PC-9 (cell line): ENCODE results near the gene ELANE.

Experiments
- CTCF ChIP-seq: fragments of 200-600 bp; sonication (generic); conservative IDR thresholded peaks from 2 replicates; pipeline ENCODE4 v1.6.1; 2017; ENCODE audit warnings: mixed run types, antibody characterized with exemption, mild to moderate bottlenecking, moderate library complexity
- EZH2 ChIP-seq: fragments of 200-600 bp; sonication (generic); IDR thresholded peaks from 2 replicates; pipeline ENCODE4 v1.8.0; 2017; ENCODE audit warnings: antibody characterized with exemption, low read depth

GRCh38 chr19:805600-806550 is 46.2 kb upstream of the ELANE start:
- no peak for TF ChIP-seq CTCF
- no peak for TF ChIP-seq EZH2
